ENCODE measurements around the gene FARSA. TPM values are rescaled to one million over a fixed set of nuclear protein-coding genes. Genes with fewer than 3 reads are reported as not detected.

The FARSA gene
- polyA plus RNA-seq, 2 of the 4 experiments (the other 2 are of a cell fraction), result 18.1 to 58.7 TPM

DNA sequence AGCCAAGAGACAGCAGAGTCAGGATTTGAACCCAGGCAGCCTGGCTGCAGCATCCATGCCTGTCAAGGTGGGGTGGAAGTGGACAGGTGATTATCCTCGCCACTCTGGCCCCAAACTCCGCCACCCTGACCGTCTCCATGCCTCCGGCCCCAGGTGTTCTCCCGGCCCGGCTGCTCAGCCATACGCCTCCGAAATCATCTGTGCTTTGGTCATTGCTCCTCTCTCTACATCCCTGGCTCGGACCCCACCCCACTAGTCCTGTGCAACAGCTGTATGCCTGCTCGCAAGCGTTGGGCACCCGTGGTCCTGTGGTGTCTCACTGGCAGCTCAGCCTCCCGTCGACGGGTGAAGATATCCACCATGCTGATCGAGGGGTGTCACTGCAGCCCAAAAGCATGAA, 39.7 kb upstream of the FARSA start:
- TF ChIP-seq ESRRA (IDR thresholded peaks at IDR 0.05; ENCODE audit: borderline replicate concordance, low read length), result no peak
- FAIRE-seq (no peak), ATAC-seq (no peak), DNase-seq (ENCODE audit: low read depth in 1 of 2, low spot score in 1 of 2) (no peak)
- Histone ChIP-seq H3K9me3 (no peaks in the 10 kb centered on the region), H3K4me1 (peaks cover 15% of the 10 kb centered on the region; the same call in 2 of the 3 replicates), H3K4me2 (no peak overlapping the region), H3K4me3 (no peak overlapping the region), H3K27ac (no peak overlapping the region)
- ChIA-PET CTCF (interaction anchor here (0.6 to 16.3 kb wide), 4 partner anchors 7 to 157 kb away, joined by 3 to 309 read pairs (median 58); partner anchors contain the start of gene DAND5), POLR2A (no interaction called here)
- 94% methylated on average over 15 of the region's 16 CpGs for WGBS (ENCODE audit: missing lambda C conversion rate)

DNA sequence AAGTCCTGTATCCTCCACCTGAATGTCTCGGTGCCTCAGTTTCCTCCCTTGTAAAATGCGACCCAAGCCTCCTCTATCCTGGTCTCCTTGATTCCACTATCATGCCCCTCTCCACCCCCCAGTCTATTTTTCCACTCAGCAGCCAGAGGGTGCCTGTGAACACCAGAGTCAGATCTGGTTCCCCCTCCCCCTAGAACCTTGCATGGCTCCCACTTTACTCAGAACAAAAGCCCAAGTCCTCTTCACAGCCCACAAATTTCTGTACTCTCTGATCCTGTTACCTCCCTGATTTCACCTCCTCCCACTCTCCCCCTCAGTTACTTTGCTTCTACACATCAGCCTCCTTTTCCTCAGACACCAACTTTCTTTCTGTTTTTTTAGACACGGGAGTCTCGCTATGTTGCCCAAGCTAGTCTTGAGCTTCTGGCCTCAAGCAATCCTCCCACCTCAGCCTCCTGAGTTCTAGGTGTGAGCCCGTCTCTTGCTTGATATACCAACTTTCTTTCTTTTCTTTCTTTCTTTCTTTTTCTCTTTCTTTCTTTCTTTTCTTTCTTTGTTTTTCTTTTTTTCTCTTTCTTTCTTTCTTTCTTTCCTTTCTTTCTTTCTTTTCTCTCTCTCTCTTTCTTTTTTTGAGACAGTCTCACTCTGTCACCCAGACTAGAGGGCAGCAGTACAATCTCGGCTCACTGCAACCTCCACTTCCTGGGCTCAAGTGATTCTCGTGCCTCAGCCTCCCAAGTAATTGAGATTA, 36.7 kb upstream of the FARSA start:
- no peaks in the 10 kb centered on the region for H3K9me3 ChIP-seq
- DNase-seq (ENCODE audit: low read depth in 1 of 2, low spot score in 1 of 2) (no peak), FAIRE-seq (no peak), ATAC-seq (no peak)
- 92% methylated on average over 7 of the region's 7 CpGs for WGBS (ENCODE audit: missing lambda C conversion rate)
- no peak overlapping the region for H3K4me2 ChIP-seq
- TF ChIP-seq ZFP36 (IDR thresholded peaks at IDR 0.05; ENCODE audit: borderline replicate concordance, partially characterized antibody) (peak; percentile 62), JUN (IDR thresholded peaks at IDR 0.05) (no peak)
- no peak overlapping the region; a peak in 1 of 6 replicates for H3K27ac ChIP-seq
- no peak overlapping the region for H3K4me3 ChIP-seq
- ChIA-PET POLR2A (no interaction called here), CTCF (interaction anchor here (1.4 to 6.9 kb wide), 2 partner anchors 6 to 123 kb away, joined by 9 to 114 read pairs; no protein-coding TSS in a partner anchor)
- H3K4me1 ChIP-seq, result peaks cover 19% of the 10 kb centered on the region; the same call in 2 of the 3 replicates

DNA sequence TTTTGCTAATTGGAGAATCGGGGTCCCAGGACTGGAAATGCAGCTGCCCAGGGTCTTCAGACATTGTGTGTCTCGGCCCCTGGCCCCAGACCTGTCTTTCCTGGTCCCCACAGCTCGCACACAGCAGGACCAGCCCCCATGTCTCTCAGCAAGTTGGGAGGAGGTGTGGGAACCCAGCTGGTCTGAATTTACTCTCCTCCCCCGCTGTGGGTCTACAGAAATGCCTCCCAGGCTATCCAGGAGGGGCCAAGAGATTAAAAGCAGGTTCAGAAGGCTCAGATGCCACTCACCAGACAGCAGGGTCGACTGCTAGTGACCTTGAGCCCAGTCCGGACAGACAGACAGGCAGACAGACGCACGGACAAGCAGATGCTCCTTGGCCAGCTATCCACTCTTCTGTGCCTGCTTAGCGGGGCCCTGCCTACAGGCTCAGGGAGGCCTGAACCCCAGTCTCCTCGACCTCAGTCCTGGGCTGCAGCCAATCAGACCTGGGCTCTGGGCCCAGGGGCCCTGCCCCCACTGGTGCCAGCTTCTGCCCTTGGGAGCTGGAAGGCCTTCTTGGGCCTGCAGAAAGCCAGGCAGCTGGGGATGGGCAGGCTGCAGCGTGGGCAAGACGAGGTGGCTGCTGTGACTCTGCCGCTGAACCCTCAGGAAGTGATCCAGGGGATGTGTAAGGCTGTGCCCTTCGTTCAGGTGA, 35.9 kb upstream of the FARSA start, which contains the start of gene DAND5:
Gene DAND5 (plus strand): TSS at position 285 of the 697 bp plus-strand sequence. CDS start 85 bp downstream, at position 370.
- ATAC-seq (no peak), FAIRE-seq (no peak), DNase-seq (ENCODE audit: low read depth in 1 of 2, low spot score in 1 of 2) (no peak)
- Histone ChIP-seq H3K9me3 (no peaks in the 10 kb centered on the region), H3K4me2 (no peak within 1 kb of the TSS), H3K4me3 (no peak within 1 kb of the TSS), H3K27ac (peak within 1 kb of the TSS in 1 of 2 experiments; percentile 34; a peak in 2 of 6 replicates), H3K4me1 (peaks cover 15% of the 10 kb centered on the region; the same call in 2 of the 3 replicates)
- WGBS (ENCODE audit: missing lambda C conversion rate), result 66% methylated on average over 11 of the region's 14 CpGs
- POLR2A ChIA-PET, result no interaction called here
- TF ChIP-seq, protein P1, sequence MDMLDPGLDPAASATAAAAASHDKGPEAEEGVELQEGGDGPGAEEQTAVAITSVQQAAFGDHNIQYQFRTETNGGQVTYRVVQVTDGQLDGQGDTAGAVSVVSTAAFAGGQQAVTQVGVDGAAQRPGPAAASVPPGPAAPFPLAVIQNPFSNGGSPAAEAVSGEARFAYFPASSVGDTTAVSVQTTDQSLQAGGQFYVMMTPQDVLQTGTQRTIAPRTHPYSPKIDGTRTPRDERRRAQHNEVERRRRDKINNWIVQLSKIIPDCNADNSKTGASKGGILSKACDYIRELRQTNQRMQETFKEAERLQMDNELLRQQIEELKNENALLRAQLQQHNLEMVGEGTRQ (IDR thresholded peaks at IDR 0.05), result no peak
- TF ChIP-seq MAFK (IDR thresholded peaks at IDR 0.05; ENCODE audit: partially characterized antibody) (no peak), RCOR1 (IDR thresholded peaks at IDR 0.05; ENCODE audit: low read depth, low read length) (no peak), FOSB (CRISPR knock-in tag; IDR thresholded peaks at IDR 0.05) (no peak), RAD21 (conservative IDR thresholded peaks at IDR 0.05 in 1 of 2, IDR thresholded peaks at IDR 0.05 in 1 of 2) (no peak), HOXA7 (CRISPR knock-in tag; IDR thresholded peaks at IDR 0.05) (no peak), KDM1A (IDR thresholded peaks at IDR 0.05; ENCODE audit: low read depth) (no peak), ZC3H11A (IDR thresholded peaks at IDR 0.05) (no peak)
- TF ChIP-seq, protein P2, sequence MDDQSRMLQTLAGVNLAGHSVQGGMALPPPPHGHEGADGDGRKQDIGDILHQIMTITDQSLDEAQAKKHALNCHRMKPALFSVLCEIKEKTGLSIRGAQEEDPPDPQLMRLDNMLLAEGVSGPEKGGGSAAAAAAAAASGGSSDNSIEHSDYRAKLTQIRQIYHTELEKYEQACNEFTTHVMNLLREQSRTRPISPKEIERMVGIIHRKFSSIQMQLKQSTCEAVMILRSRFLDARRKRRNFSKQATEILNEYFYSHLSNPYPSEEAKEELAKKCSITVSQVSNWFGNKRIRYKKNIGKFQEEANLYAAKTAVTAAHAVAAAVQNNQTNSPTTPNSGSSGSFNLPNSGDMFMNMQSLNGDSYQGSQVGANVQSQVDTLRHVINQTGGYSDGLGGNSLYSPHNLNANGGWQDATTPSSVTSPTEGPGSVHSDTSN (IDR thresholded peaks at IDR 0.05), result no peak
- CTCF ChIA-PET, result interaction anchor here (1.4 to 6.9 kb wide), 3 partner anchors 7 to 135 kb away, joined by 5 to 114 read pairs (median 9); no protein-coding TSS in a partner anchor

DNA sequence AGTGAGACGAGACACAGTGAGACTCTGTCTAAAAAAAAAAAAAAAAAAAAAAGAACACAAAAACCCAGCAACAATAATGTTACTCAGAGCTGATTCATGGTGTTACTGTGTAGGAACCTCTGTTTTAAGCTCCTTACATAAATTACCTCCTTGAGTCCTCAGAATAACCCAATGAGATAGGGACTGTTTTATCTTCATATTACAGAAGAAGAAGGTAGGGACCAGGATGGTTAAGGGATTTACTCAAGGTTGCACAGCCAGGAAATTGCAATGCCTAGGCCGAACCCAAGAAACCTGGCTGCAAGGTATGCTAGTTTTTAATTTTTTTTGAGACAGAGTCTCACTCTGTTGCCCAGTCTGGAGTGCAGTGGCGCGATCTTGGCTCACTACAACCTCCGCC, 34.4 kb upstream of the FARSA start:
- ATAC-seq (no peak), FAIRE-seq (no peak), DNase-seq (ENCODE audit: low read depth in 1 of 2, low spot score in 1 of 2) (no peak)
- Histone ChIP-seq H3K4me2 (no peak overlapping the region), H3K27ac (no peak overlapping the region), H3K4me1 (peaks cover 11% of the 10 kb centered on the region; the same call in 1 of the 3 replicates), H3K4me3 (no peak overlapping the region), H3K9me3 (no peaks in the 10 kb centered on the region)
- 86% methylated on average over 5 of the region's 5 CpGs for WGBS (ENCODE audit: missing lambda C conversion rate)
- POLR2A ChIA-PET, result no interaction called here
- TF ChIP-seq FOSL2 (IDR thresholded peaks at IDR 0.05), result no peak
- no peak for TF ChIP-seq FOSL2 (CRISPR knock-in tag; IDR thresholded peaks at IDR 0.05)
- no peak for TF ChIP-seq RARB (CRISPR knock-in tag; IDR thresholded peaks at IDR 0.05)
- TF ChIP-seq RFX5 (IDR thresholded peaks at IDR 0.05), result no peak
- no peak for TF ChIP-seq PHF8 (IDR thresholded peaks at IDR 0.05; ENCODE audit: borderline replicate concordance, low read depth)
- TF ChIP-seq MYC (IDR thresholded peaks at IDR 0.05; ENCODE audit: borderline replicate concordance, low read length), result no peak
- TF ChIP-seq HOXA7 (CRISPR knock-in tag; IDR thresholded peaks at IDR 0.05), result no peak
- TF ChIP-seq, protein P3, sequence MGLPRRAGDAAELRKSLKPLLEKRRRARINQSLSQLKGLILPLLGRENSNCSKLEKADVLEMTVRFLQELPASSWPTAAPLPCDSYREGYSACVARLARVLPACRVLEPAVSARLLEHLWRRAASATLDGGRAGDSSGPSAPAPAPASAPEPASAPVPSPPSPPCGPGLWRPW (IDR thresholded peaks at IDR 0.05), result no peak
- TF ChIP-seq SREBF2 (IDR thresholded peaks at IDR 0.05), result no peak
- no peak for TF ChIP-seq EHMT2 (IDR thresholded peaks at IDR 0.05; ENCODE audit: low read depth)
- CTCF ChIA-PET, result interaction anchor here (1.6 to 6.9 kb wide), 4 partner anchors 8 to 136 kb away, joined by 5 to 114 read pairs (median 38); no protein-coding TSS in a partner anchor

Measured in A549 (cell line).